Measurements from ENCODE around the gene STIM1.

- TF ChIP-seq ZNF274 (IDR thresholded peaks at IDR 0.05; ENCODE audit: low read depth, low read length) (no peak), YY1 (IDR thresholded peaks at IDR 0.05; ENCODE audit: insufficient read depth, insufficient read length) (no peak), SUZ12 (IDR thresholded peaks at IDR 0.05; ENCODE audit: extremely low read depth, insufficient read depth, insufficient read length) (no peak)
These were observed 30.6 kb upstream of the STIM1 start for GRCh38 chr11:3824714-3825472.
